ENCODE results near the gene EXOC4.

- TF ChIP-seq EZH2 (IDR thresholded peaks at IDR 0.05; ENCODE audit: insufficient read depth, poor library complexity, severe bottlenecking) (no peak), EZH2phosphoT487 (IDR thresholded peaks at IDR 0.05; ENCODE audit: insufficient read depth, low read depth) (no peak)
These were observed 303.7 kb downstream of the EXOC4 start for GRCh38 chr7:133556553-133556952.
